NCI-H345 (cell line): Measurements from ENCODE around the gene GABARAP.

Experiments used
- DNase-seq: peaks from one replicate; lab custom pipeline; 2025; lab: John Stamatoyannopoulos, UW

The GABARAP gene

DNA sequence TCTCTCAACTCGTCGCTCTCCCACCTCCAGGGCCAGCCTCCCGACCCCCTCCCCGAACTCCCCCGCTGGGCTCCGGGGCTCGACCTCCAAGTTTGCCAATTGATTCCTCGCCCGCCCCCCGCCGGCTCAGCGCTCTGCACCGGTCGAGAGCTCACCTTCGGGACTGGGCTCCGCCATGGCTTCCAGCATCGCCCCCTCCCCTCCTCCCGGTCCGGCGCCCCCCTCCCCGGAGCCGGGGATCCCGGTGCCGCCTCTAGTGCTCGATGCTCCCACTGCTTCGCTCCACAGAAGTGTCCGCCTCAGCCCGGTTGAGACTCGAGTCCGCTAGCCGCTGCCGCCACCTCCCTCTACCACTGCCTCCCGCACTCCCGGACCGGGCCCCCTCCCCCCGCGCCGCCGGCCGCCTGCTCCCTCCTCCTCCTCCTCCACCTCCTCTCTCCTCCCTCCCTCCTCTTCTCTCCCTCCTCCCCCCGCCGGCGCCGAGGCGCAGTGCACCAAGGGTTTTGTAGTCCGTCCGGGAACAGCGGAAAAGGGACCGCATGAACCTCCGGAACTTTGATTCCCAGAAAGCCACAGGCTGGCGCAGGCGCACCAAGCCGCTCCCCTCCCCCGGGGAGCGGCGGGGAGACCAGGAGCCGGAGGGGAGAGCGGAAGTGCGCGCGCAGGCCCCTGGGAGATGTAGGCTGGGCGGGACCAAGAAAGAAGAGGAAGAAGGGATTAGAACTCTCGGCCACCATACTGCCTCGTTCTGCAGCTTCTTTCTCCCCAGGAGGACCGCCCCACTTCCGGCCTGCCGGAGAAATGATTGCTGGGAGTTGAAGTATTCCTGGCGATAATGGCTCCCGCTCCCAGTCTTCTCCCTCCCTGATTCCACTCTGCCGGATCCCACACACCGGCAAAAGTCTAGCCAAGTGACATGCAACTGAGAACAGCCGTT, 2.9 kb downstream of the GABARAP start, which contains the start of gene PHF23:
Gene PHF23 (minus strand): TSS at position 367 of the 937 bp plus-strand sequence. CDS start 178 bp downstream, at position 189.
- peak; percentile 99 for DNase-seq

DNA sequence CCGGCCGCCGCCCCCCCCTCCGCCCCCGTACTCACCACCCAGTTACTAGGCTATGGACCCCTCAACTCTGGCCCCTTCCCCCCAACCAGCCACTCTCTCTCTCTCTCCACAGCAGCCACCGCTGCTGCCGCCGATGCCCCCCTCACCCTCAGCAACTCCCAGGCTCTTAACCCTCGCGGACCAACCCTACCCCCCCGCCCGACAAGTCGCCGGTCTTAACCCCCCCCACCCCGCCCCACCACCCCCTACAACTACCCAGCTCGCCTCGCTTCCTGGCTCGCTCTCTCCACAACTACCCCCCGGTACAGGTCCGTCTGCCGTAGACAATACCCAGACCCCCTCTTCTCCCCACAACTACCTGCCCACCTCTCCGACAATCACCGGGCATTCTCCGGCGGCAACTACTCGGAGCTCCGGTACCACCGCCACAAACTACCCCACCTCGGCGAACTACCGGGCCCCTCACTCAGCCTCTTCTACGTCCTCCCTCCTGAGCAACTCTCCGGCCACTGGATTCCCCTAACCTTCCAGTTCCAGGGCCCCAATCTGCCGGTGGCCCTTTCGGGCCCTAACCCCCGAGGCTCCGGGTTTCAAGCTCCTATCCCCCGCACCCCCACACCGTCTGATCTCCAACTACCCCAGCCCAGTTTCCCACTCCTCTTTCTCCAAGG, 3.7 kb downstream of the GABARAP start:
- no peak for DNase-seq

GRCh38 chr17:7237761-7238419, 4.4 kb downstream of the GABARAP start:
- peak; percentile 57 for DNase-seq

- no peak for DNase-seq
Measured at GRCh38 chr17:7237266-7237760, 4.9 kb downstream of the GABARAP start.

- DNase-seq: no peak
Measured at GRCh38 chr17:7236808-7237207, 5.4 kb downstream of the GABARAP start.

- DNase-seq: no peak
Measured at GRCh38 chr17:7235693-7236665, 6.3 kb downstream of the GABARAP start.

GRCh38 chr17:7234083-7234951, 7.9 kb downstream of the GABARAP start, which contains the start of gene DVL2:
Gene DVL2 (minus strand): TSS chr17:7234517. CDS start chr17:7234262, 255 bp downstream.
- peak; percentile 89 for DNase-seq

DNA sequence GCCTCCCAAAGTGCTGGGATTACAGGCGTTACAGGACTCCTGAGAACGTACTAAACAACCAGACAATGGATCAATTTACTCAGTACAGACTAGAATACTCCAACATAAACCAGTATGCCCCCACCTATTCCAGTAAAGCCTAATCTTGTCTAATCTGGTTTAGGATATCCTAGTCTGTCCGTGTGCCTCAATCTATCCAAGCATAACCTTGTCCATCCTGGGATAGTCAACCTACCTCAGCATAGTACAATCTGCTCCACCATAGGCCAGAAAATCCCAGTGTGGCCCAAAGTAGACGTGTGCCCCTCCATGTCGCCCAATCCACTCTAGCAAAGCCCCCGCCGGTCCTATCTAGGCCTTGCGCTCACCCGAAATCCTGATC, 8.6 kb downstream of the GABARAP start:
- DNase-seq: no peak

DNA sequence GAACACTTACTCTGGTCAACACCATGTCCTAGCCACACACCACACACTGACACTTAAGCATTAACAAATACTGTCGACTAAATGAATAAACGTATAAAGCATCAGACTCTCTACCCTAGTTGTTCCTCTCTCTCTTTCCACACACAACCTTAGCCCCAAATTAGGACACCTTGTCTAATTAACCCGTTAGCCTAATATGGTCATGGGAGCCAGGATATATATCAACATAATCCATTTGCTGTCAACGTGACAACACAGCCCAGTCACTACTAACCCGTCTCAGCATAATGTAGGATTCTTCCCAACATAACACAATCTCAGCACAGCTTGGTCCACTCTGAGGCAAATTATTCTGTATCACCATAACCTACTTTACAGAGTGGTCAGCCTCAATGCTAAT, 10.1 kb downstream of the GABARAP start:
- no peak for DNase-seq

DNA sequence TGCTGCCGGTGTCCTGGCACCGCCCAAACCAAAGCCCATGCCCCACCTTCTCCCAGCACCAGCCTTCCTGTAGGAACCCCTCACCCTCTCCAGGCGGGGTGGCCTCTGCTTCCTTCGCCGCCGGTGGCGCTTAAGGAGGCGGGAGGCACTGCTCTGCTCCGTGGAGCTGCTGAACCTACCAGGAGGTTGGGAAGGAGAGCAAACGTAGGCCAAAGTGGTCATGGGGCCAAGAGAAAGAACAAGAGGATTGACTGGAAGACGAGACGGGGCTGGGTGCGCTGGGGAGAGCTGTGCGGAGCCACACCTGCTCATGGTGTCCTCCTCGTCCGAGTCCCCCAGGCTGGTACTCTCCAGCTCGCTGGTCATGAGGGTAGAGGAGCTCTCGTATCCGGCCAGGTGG, 12.7 kb downstream of the GABARAP start:
- no peak for DNase-seq

DNA sequence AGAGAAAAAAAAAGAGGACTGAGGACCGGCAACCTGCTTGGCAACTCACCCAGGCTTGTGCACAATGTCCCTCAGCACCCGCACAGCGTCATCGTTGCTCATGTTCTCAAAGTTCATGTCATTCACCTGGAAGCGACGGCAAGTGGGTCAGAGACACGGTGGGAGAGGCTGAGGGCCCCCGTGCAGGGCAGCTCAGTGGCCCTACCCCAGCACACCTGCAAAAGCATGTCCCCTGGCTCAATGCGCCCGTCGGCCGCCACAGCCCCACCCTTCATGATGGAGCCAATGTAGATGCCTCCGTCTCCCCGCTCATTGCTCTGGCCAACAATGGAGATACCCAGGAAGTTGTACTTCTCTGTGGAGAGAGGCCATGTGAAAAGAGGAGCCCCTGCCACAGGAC, 13.3 kb downstream of the GABARAP start:
- DNase-seq: no peak

DNA sequence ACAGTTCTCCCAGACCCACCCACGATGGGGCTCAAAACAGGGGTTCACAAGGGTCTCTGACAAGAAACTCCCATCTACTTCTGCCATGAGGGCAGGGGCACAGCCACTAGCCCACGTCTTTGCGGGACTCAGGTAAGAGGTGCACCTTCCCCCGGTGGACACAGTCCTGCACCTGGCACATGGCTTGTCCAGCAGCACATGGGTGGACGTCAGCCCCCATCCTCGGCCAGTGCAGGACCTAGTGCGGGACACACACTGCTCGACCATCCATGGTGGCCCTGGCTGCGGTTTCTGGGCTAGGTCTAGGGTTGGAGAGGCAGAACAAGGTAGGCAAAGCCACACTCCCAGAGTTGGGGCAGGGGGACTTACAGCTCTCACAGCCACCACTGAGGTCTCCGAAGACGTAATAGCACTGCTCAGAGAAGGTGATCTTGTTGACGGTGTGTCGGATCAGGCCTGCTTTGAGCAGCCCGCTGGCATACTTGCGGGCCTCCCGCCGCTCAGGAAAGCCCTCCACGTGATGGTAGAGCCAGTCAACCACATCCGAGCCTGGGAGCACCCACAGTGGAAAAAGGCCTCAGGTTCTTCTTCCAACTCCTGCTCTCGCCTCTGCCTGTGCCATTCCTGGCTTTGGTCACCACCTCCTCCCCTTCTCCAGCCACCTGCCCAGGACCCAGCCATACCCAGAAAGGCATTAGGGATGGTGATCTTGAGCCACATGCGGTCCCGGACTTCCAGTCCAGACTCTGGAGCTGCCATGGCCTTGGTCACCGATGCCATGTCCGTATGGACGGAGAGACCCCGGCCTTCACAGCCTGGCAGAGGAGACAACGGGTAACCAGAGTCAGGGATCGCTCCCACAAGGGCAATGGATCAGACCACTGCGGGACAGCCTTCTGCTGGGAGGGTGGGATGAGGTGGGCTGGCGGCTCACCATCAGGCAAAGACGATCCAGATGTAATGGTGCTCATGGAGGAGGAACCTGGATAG, 15.2 kb downstream of the GABARAP start:
- DNase-seq: no peak

DNA sequence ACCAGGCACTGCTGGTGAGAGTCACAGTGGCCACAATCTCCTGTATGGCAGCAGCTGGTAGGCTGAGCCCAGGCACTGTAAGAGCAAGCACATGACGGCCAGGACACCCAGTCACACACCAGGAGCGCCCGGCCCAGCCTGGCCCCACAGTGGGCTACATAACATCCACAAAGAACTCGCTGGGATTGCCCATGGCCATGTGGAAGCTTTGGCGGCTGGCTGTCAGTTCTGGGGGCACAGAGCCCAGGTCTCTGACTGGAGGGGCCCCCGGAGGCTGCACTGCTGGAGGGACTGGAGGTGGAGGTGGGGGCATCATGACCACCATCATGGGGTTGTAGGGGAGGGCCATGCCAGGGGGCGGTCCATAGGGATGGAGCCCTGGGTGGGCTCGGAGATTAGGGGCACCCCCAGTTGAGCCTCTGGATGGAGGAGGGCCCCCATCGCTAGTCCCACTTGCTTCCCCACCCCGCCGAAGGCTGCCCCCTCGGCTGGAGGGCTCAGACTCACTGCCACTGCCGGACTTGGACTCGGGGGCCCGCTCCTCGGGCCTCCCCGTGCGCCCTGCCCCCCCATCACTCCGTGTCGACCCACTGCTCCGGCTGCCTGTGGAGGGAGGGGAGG, 16.4 kb downstream of the GABARAP start:
- DNase-seq: no peak

GRCh38 chr17:7224661-7225111, 17.6 kb downstream of the GABARAP start:
- no peak for DNase-seq

DNA sequence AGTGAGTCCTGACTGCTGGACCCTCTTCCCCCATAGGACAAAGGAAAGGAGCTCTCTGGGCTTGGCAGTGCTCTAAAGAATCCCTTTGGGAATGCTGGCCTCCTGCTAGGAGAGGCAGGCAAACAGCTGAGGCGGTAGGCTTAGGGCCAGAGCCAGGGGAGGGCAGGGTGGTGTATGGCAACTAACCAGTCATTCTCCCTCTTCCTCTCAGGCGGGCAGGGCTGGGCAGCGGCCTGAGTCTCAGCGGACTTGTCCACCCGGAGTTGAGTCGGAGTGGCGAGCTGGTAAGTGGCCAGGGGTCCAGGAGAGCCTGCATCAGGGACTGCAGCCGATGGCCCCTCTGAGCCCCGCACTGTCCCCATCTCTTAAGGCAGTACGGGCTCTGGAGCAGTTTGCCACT, 18.1 kb downstream of the GABARAP start:
- DNase-seq: no peak

DNA sequence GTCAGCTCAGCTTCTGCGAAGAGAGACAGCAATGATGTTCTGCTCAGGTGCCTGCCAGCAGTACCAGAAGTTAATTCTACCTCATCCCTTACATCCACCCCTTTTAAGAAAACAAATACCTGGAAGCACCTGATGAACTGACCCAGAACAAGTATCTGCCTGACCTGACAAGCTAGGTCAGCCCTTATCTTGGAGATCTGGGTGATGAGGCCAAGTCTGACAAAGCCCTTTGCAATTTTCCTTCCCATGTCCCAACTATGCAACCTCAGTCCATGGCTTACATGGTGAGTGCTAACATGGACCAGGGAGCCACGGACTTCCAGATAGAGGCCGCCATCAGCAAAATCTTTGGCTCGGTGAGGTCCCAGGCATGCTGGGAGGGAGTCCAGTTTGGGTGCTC, 18.9 kb downstream of the GABARAP start:
- no peak for DNase-seq

- DNase-seq: no peak
Measured at GRCh38 chr17:7222972-7223292, 19.3 kb downstream of the GABARAP start.
